HepG2 (cell line): ENCODE results near the gene ZBTB44. TPM values are rescaled to one million over a fixed set of nuclear protein-coding genes. Genes with fewer than 3 reads are reported as not detected.

Experiments
- CAMTA2 ChIP-seq: sonication (generic); formaldehyde crosslinking; IDR thresholded peaks from 2 replicates; pipeline ENCODE4 v1.4.0; 2020; ENCODE audit warnings: mild to moderate bottlenecking, missing genetic modification reagents, borderline replicate concordance
- CBFB ChIP-seq: sonication (generic); formaldehyde crosslinking; IDR thresholded peaks from 2 replicates; pipeline ENCODE4 v1.4.0; 2020; ENCODE audit warnings: missing genetic modification reagents
- CBX1 ChIP-seq: IDR thresholded peaks from one replicate; pipeline ENCODE4 v1.6.1; 2016; ENCODE audit warnings: antibody characterized with exemption, low read depth
- FOSL1 ChIP-seq: sonication (generic); formaldehyde crosslinking; IDR thresholded peaks from 2 replicates; pipeline ENCODE4 v1.9.0; 2021; ENCODE audit warnings: missing genetic modification reagents, borderline replicate concordance
- FOSL2 ChIP-seq: sonication (generic); formaldehyde crosslinking; IDR thresholded peaks from 2 replicates; pipeline ENCODE4 v1.4.0; 2020; ENCODE audit warnings: missing genetic modification reagents
- HNRNPK ChIP-seq: fragments of 200-400 bp; formaldehyde crosslinking; IDR thresholded peaks from 2 replicates; pipeline ENCODE4 v1.6.1; 2018; ENCODE audit warnings: low read length, low read depth, moderate library complexity, mild to moderate bottlenecking; ENCODE audit not compliant: poor library complexity, severe bottlenecking
- HNRNPLL ChIP-seq: fragments of 200-400 bp; formaldehyde crosslinking; IDR thresholded peaks from 2 replicates; pipeline ENCODE4 v1.6.1; 2017; ENCODE audit warnings: mild to moderate bottlenecking, low read depth, low read length; ENCODE audit not compliant: poor library complexity, severe bottlenecking
- IKZF4 ChIP-seq: sonication (generic); formaldehyde crosslinking; IDR thresholded peaks from 2 replicates; pipeline ENCODE4 v1.5.1; 2020; ENCODE audit warnings: borderline replicate concordance, mild to moderate bottlenecking, low read depth, missing genetic modification reagents; ENCODE audit errors: not compliant biosample characterization
- MEIS2 ChIP-seq: sonication (generic); formaldehyde crosslinking; IDR thresholded peaks from 2 replicates; pipeline ENCODE4 v1.9.0; 2021; ENCODE audit warnings: mild to moderate bottlenecking, missing genetic modification reagents
- NKX3-1 ChIP-seq: sonication (generic); formaldehyde crosslinking; IDR thresholded peaks from 2 replicates; pipeline ENCODE4 v1.5.0; 2020; ENCODE audit warnings: missing genetic modification reagents
- PBX3 ChIP-seq: sonication (generic); formaldehyde crosslinking; IDR thresholded peaks from 2 replicates; pipeline ENCODE4 v1.8.1; 2023; ENCODE audit warnings: missing genetic modification reagents, inconsistent platforms, borderline replicate concordance
- POLR2G ChIP-seq: fragments of 200-400 bp; formaldehyde crosslinking; IDR thresholded peaks from 2 replicates; pipeline ENCODE4 v1.6.1; 2018; ENCODE audit warnings: mild to moderate bottlenecking, low read depth, low read length, moderate library complexity
- RARG ChIP-seq: sonication (generic); formaldehyde crosslinking; IDR thresholded peaks from 2 replicates; pipeline ENCODE4 v1.4.0; 2020; ENCODE audit warnings: low read depth, mild to moderate bottlenecking, missing genetic modification reagents
- TAF1 ChIP-seq: sonication (generic); formaldehyde crosslinking; IDR thresholded peaks from 2 replicates; pipeline ENCODE4 v1.4.0; 2020; ENCODE audit warnings: missing genetic modification reagents
- TBX3 ChIP-seq: fragments of 450-650 bp; IDR thresholded peaks from 2 replicates; pipeline ENCODE4 v1.6.1; 2017; ENCODE audit warnings: antibody characterized with exemption, mild to moderate bottlenecking, inconsistent platforms, borderline replicate concordance
- ZBTB3 ChIP-seq: sonication (generic); formaldehyde crosslinking; IDR thresholded peaks from 2 replicates; pipeline ENCODE4 v1.4.0; 2020; ENCODE audit warnings: low read depth, mild to moderate bottlenecking, moderate library complexity, missing genetic modification reagents, borderline replicate concordance
- ZBTB49 ChIP-seq: sonication (generic); formaldehyde crosslinking; IDR thresholded peaks from 2 replicates; pipeline ENCODE4 v1.4.0; 2020; ENCODE audit warnings: missing genetic modification reagents, borderline replicate concordance
- ZNF207 ChIP-seq: fragments of 450-650 bp; IDR thresholded peaks from 2 replicates; pipeline ENCODE4 v1.6.1; 2016; ENCODE audit warnings: antibody characterized with exemption, borderline replicate concordance
- ZNF263 ChIP-seq: sonication (generic); formaldehyde crosslinking; IDR thresholded peaks from 2 replicates; pipeline ENCODE4 v1.4.0; 2020; ENCODE audit warnings: missing genetic modification reagents
- ZNF264 ChIP-seq: sonication (generic); formaldehyde crosslinking; IDR thresholded peaks from 2 replicates; pipeline ENCODE4 v1.4.0; 2020; ENCODE audit warnings: missing genetic modification reagents
- ZNF30 ChIP-seq: sonication (generic); formaldehyde crosslinking; IDR thresholded peaks from 2 replicates; pipeline ENCODE4 v1.5.0; 2020; ENCODE audit warnings: mild to moderate bottlenecking, missing genetic modification reagents
- ZNF777 ChIP-seq: sonication (generic); formaldehyde crosslinking; IDR thresholded peaks from 2 replicates; pipeline ENCODE4 v1.4.0; 2020; ENCODE audit warnings: missing genetic modification reagents
- polyA plus RNA-seq, 8 experiments: library from polyadenylated mRNA; depleted of rRNA in 3 of 8; stranded (reverse) in 7 of 8; unstranded in 1 of 8; fragments of >200 nt; fragmentation: Illumina TruSeq in 4 of 8; extraction: Trizol in 4 of 8; gene quantifications; 2 replicates each; pipeline versions ENCODE4 v1.2.1 to v1.2.3, GENCODE V29; 2011 to 2016; ENCODE audit warnings: low read depth in 4 of 8, missing spikeins in 1 of 8, mixed read lengths in 1 of 8; ENCODE audit not compliant: insufficient read depth in 1 of 8
- total RNA-seq, 5 experiments: library from RNA; depleted of rRNA; stranded (reverse); fragments of >200 nt; fragmentation: Illumina TruSeq; extraction: Trizol; gene quantifications; 2 replicates each; pipeline ENCODE4 v1.2.3, GENCODE V29; 2016; ENCODE audit warnings: low read depth in 1 of 5
- TF ChIP-seq, protein P1 (sequence below): sonication (generic); formaldehyde crosslinking; IDR thresholded peaks from 2 replicates; pipeline ENCODE4 v1.4.0; 2020; ENCODE audit warnings: mild to moderate bottlenecking, missing genetic modification reagents
- TF ChIP-seq, protein P2 (sequence below): sonication (generic); formaldehyde crosslinking; IDR thresholded peaks from 2 replicates; pipeline ENCODE4 v1.5.0; 2020; ENCODE audit warnings: missing genetic modification reagents
- TF ChIP-seq, protein P3 (sequence below): sonication (generic); formaldehyde crosslinking; IDR thresholded peaks from 2 replicates; pipeline ENCODE4 v1.4.0; 2020; ENCODE audit warnings: missing genetic modification reagents, mild to moderate bottlenecking, borderline replicate concordance

Gene ZBTB44
- total and polyA plus RNA-seq, 2 of the 13 experiments (the other 11 are each of a cell fraction or from before 2014, with no cell fraction given), result 22.8 to 23.6 TPM

GRCh38 chr11:130314184-130314749, 450 bp downstream of the ZBTB44 start (continued):
- no peak for TF ChIP-seq CBFB (CRISPR knock-in tag)
- TF ChIP-seq CBX1, result no peak
- 0 out of 2 replicates have a peak, but pooled peaks have one; percentile 59 for TF ChIP-seq NKX3-1 (CRISPR knock-in tag)
- no peak for TF ChIP-seq FOSL1 (CRISPR knock-in tag)
- TF ChIP-seq TAF1 (CRISPR knock-in tag), result peak; percentile 22; the same call in 1 of the 2 replicates
- peak; percentile 42 for TF ChIP-seq IKZF4 (CRISPR knock-in tag)
- TF ChIP-seq ZNF30 (CRISPR knock-in tag), result no peak
- TF ChIP-seq, protein P1, sequence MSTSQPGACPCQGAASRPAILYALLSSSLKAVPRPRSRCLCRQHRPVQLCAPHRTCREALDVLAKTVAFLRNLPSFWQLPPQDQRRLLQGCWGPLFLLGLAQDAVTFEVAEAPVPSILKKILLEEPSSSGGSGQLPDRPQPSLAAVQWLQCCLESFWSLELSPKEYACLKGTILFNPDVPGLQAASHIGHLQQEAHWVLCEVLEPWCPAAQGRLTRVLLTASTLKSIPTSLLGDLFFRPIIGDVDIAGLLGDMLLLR (CRISPR knock-in tag), result no peak
- TF ChIP-seq ZNF207, result no peak
- TF ChIP-seq, protein P2, sequence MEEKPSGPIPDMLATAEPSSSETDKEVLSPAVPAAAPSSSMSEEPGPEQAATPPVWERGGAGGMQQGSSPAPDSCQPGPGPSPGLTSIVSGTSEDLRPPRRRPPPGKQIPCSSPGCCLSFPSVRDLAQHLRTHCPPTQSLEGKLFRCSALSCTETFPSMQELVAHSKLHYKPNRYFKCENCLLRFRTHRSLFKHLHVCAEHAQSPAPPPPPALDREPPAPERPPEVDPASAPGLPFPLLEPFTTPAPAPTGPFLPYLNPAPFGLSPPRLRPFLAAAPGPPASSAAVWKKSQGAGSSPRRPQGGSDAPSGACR, result no peak
- no peak for TF ChIP-seq ZBTB3 (CRISPR knock-in tag)
- no peak for TF ChIP-seq TBX3
- peak; percentile 32; the same call in 1 of the 2 replicates for TF ChIP-seq ZNF263
- TF ChIP-seq POLR2G, result peak; percentile 66; the same call in 1 of the 2 replicates
- TF ChIP-seq HNRNPK, result no peak
- no peak for TF ChIP-seq ZNF777 (CRISPR knock-in tag)
- TF ChIP-seq, protein P3, sequence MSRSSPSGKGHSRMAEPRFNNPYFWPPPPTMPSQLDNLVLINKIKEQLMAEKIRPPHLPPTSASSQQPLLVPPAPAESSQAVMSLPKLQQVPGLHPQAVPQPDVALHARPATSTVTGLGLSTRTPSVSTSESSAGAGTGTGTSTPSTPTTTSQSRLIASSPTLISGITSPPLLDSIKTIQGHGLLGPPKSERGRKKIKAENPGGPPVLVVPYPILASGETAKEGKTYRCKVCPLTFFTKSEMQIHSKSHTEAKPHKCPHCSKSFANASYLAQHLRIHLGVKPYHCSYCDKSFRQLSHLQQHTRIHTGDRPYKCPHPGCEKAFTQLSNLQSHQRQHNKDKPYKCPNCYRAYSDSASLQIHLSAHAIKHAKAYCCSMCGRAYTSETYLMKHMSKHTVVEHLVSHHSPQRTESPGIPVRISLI (CRISPR knock-in tag), result 0 out of 2 replicates have a peak, but pooled peaks have one; percentile 16
- TF ChIP-seq ZBTB49 (CRISPR knock-in tag), result no peak
- no peak for TF ChIP-seq CAMTA2 (CRISPR knock-in tag)
- no peak for TF ChIP-seq HNRNPLL
- no peak for TF ChIP-seq PBX3 (CRISPR knock-in tag)
- no peak for TF ChIP-seq FOSL2 (CRISPR knock-in tag)
- TF ChIP-seq MEIS2 (CRISPR knock-in tag), result peak; percentile 58; the same call in 1 of the 2 replicates
- no peak for TF ChIP-seq ZNF264 (CRISPR knock-in tag)
- no peak for TF ChIP-seq RARG
